OCI-LY7 (cell line): ENCODE measurements around the gene HMOX2. TPM values are rescaled to one million over a fixed set of nuclear protein-coding genes. Genes with fewer than 3 reads are reported as not detected.

Source experiments
- BruUV-seq: library from RNA; stranded (reverse); fragments of 400-500 nt; replicated peaks from 2 replicates; lab custom pipeline; 2021; lab: Mats Ljungman, UMichigan
- CTCF ChIA-PET: fragments of 300-600 bp; sonication (Branson Sonifier 250); formaldehyde crosslinking; loops from one replicate; lab custom pipeline; 2022; ENCODE audit warnings: antibody characterized with exemption; ENCODE audit not compliant: unreplicated experiment; lab: Charles Lee
- POLR2A ChIA-PET: fragments of 300-600 bp; sonication (Branson Sonifier 250); formaldehyde crosslinking; loops from one replicate; lab custom pipeline; 2022; ENCODE audit warnings: antibody characterized with exemption; lab: Charles Lee
- DNase-seq: peaks from one replicate; pipeline ENCODE4 v3.0.0-alpha.2; 2015; ENCODE audit warnings: low spot score
- H2AFZ ChIP-seq: fragments of 200-600 bp; sonication (generic), shearing (Covaris generic); 2 replicates; pipeline ENCODE4 v1.6.1; 2014; ENCODE audit warnings: mild to moderate bottlenecking, antibody characterized with exemption, low read length, moderate library complexity
- H3K27ac ChIP-seq: fragments of 200-600 bp; sonication (generic); 2 replicates; pipeline ENCODE4 v1.5.1; 2014; ENCODE audit warnings: mixed run types, low read depth, mild to moderate bottlenecking, moderate library complexity, low read length, inconsistent platforms; ENCODE audit not compliant: poor library complexity, severe bottlenecking
- H3K36me3 ChIP-seq: fragments of 200-600 bp; sonication (generic); 2 replicates; pipeline ENCODE4 v1.6.1; 2014; ENCODE audit warnings: mild to moderate bottlenecking, antibody characterized with exemption, low read length, moderate library complexity, mixed read lengths; ENCODE audit not compliant: insufficient read depth
- H3K4me1 ChIP-seq: fragments of 200-600 bp; sonication (generic); 2 replicates; pipeline ENCODE4 v1.5.1; 2014; ENCODE audit warnings: mild to moderate bottlenecking, low read length; ENCODE audit not compliant: insufficient read depth, poor library complexity, severe bottlenecking
- H3K4me2 ChIP-seq: fragments of 200-600 bp; sonication (generic); 2 replicates; pipeline ENCODE4 v1.6.1; 2014; ENCODE audit warnings: mild to moderate bottlenecking, low read length
- H3K4me3 ChIP-seq: fragments of 200-600 bp; sonication (generic); 2 replicates; pipeline ENCODE4 v1.5.1; 2014; ENCODE audit warnings: mild to moderate bottlenecking, low read depth, low read length; ENCODE audit not compliant: poor library complexity, severe bottlenecking
- H3K79me2 ChIP-seq: fragments of 200-600 bp; sonication (generic); 2 replicates; pipeline ENCODE4 v1.6.1; 2016; ENCODE audit warnings: low read depth, mild to moderate bottlenecking, low read length, moderate library complexity, mixed read lengths; ENCODE audit not compliant: insufficient read depth
- H3K9me2 ChIP-seq: fragments of 200-600 bp; sonication (generic); 2 replicates; pipeline ENCODE4 v1.6.1; 2016; ENCODE audit warnings: mild to moderate bottlenecking, low read length, mixed read lengths; ENCODE audit not compliant: insufficient read depth
- H3K9me3 ChIP-seq: fragments of 200-600 bp; sonication (generic); 2 replicates; pipeline ENCODE4 v1.6.1; 2014; ENCODE audit warnings: mild to moderate bottlenecking, mixed run types, low read length, mixed read lengths
- H4K20me1 ChIP-seq: fragments of 200-600 bp; sonication (generic); 2 replicates; pipeline ENCODE4 v1.6.1; 2014; ENCODE audit warnings: mild to moderate bottlenecking, antibody characterized with exemption, low read length, moderate library complexity, mixed read lengths; ENCODE audit not compliant: insufficient read depth
- EZH2phosphoT487 ChIP-seq: fragments of 200-600 bp; sonication (generic); IDR thresholded peaks from 2 replicates; pipeline ENCODE4 v1.6.1; 2018; ENCODE audit warnings: low read depth, borderline replicate concordance, mild to moderate bottlenecking, mixed run types, antibody characterized with exemption, low read length, moderate library complexity, mixed read lengths
- intact Hi-C: fragments of 100-400 bp; cut with micrococcal nuclease; formaldehyde crosslinking; loops from one replicate; pipeline ENCODE4 v1.10.0; 2022; ENCODE audit not compliant: unreplicated experiment
- total RNA-seq, 2 experiments: library from RNA; depleted of rRNA in 1 of 2; stranded (reverse); fragments of >200 nt in 1 of 2; shearing (Covaris generic) in 1 of 2; gene quantifications; 2 replicates each; pipeline ENCODE4 v1.2.3, GENCODE V29; 2014 to 2022
- TF ChIP-seq, protein P1 (sequence below): fragments of 200-600 bp; sonication (generic); conservative IDR thresholded peaks from 2 replicates; pipeline ENCODE4 v1.5.1; 2014; ENCODE audit warnings: mild to moderate bottlenecking, antibody characterized with exemption, low read length, moderate library complexity, mixed read lengths

HMOX2 gene
- total RNA-seq, 2 experiments from 2014 or later, result 37.0 to 46.0 TPM

DNA sequence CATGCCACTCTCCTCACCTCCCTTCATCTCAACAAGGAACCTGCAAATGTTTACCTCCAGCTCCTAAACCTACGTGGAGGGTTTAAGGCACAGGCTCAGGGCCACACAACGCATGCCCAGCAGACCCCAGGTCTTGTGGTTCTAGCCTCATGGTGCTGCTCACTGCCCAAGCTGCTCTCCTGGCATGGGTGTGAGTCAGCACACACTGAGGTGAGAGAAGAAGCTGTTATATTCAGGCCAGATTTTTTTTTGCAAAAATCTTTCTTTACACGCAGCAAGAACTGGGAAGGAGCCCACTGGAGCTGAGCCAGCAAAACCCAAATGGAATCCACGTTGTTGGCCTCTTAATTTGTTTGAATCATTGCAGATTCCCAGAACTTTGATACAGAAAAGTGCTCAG, 74.4 kb downstream of the HMOX2 start:
- TF ChIP-seq, protein P1, sequence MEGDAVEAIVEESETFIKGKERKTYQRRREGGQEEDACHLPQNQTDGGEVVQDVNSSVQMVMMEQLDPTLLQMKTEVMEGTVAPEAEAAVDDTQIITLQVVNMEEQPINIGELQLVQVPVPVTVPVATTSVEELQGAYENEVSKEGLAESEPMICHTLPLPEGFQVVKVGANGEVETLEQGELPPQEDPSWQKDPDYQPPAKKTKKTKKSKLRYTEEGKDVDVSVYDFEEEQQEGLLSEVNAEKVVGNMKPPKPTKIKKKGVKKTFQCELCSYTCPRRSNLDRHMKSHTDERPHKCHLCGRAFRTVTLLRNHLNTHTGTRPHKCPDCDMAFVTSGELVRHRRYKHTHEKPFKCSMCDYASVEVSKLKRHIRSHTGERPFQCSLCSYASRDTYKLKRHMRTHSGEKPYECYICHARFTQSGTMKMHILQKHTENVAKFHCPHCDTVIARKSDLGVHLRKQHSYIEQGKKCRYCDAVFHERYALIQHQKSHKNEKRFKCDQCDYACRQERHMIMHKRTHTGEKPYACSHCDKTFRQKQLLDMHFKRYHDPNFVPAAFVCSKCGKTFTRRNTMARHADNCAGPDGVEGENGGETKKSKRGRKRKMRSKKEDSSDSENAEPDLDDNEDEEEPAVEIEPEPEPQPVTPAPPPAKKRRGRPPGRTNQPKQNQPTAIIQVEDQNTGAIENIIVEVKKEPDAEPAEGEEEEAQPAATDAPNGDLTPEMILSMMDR, result no peak
- TF ChIP-seq EZH2phosphoT487, result no peak
- Histone ChIP-seq H3K36me3 (no peaks in the 10 kb centered on the region), H3K4me1 (peaks cover 13% of the 10 kb centered on the region), H3K9me2 (no peaks in the 10 kb centered on the region), H2AFZ (no peak overlapping the region), H4K20me1 (no peaks in the 10 kb centered on the region), H3K4me2 (no peak overlapping the region), H3K79me2 (no peaks in the 10 kb centered on the region), H3K9me3 (no peaks in the 10 kb centered on the region), H3K27ac (no peak overlapping the region), H3K4me3 (no peak overlapping the region)
- intact Hi-C loops, result no loop called here
- POLR2A ChIA-PET, result interaction anchor here (0.6 to 1.1 kb wide), 3 partner anchors 10 to 100 kb away, joined by 3 read pairs; partner anchors contain the start of gene CDIP1
- DNase-seq, result no peak
- CTCF ChIA-PET, result interaction anchor here (0.6 kb wide), 1 partner anchor 148 kb away, joined by 3 read pairs; no protein-coding TSS in a partner anchor
- no TSS peak for BruUV-seq

DNA sequence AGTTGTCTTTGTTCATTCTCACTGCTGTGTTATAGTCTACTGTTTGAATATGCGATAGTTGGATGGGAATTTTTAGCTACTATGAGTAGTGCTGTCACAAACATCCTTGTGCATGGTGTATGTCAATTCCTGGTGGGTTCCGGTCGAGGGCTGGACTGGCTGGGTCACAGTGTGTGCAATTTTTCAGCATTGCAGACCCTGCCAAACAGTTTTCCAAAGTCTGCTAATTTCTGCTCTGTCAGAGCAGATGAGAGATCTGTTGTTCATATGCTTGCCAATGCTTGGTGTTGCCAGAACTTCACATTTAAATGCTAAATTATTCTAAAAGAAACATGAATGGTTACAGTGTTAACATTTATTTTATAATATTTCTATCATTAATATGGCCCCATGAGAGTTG, 76.3 kb downstream of the HMOX2 start:
- no TSS peak for BruUV-seq
- no peaks in the 10 kb centered on the region for H3K9me3 ChIP-seq
- no peak overlapping the region for H3K27ac ChIP-seq
- H3K4me2 ChIP-seq, result no peak overlapping the region
- no peaks in the 10 kb centered on the region for H3K36me3 ChIP-seq
- H2AFZ ChIP-seq, result no peak overlapping the region
- ChIA-PET POLR2A (interaction anchor here (0.7 kb wide), 1 partner anchor 42 kb away, joined by 7 read pairs; no protein-coding TSS in a partner anchor), CTCF (interaction anchor here (0.6 kb wide), 1 partner anchor 46 kb away, joined by 3 read pairs; no protein-coding TSS in a partner anchor)
- no peaks in the 10 kb centered on the region for H3K79me2 ChIP-seq
- H3K4me3 ChIP-seq, result no peak overlapping the region
- no peaks in the 10 kb centered on the region for H4K20me1 ChIP-seq
- no peak for TF ChIP-seq EZH2phosphoT487
- TF ChIP-seq, protein P1, result no peak
- intact Hi-C loops, result no loop called here
- H3K9me2 ChIP-seq, result no peaks in the 10 kb centered on the region
- H3K4me1 ChIP-seq, result peaks cover 12% of the 10 kb centered on the region
- DNase-seq, result no peak

DNA sequence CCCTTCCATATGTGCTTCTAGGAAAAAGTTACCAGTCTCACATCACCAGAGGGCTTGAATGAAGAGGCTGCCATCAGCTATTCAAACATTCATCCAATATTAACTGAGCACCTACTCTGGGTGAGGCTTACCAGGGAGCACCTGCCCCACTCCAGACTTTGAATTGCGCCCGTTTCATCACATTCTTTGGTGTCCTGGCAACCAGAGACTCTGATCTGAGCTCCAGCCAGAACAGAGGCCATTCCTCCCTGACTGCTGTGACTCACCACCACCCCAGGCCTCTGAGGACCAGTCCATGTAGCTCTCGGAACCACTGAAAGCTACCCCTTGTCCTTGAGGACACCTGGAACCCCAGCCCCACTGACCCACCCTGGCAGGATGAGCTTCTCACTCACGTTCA, 79.9 kb downstream of the HMOX2 start, which contains the start of gene C16orf96:
Gene C16orf96 (plus strand): TSS at position 229 of the 400 bp plus-strand sequence. CDS start 150 bp downstream, at position 379.
- Histone ChIP-seq H3K4me1 (no peaks in the 10 kb centered on the region), H3K79me2 (no peaks in the 10 kb centered on the region), H2AFZ (no peak within 1 kb of the TSS), H3K4me2 (no peak within 1 kb of the TSS), H3K27ac (no peak within 1 kb of the TSS), H4K20me1 (no peaks in the 10 kb centered on the region), H3K9me3 (no peaks in the 10 kb centered on the region), H3K36me3 (no peaks in the 10 kb centered on the region), H3K4me3 (no peak within 1 kb of the TSS), H3K9me2 (no peaks in the 10 kb centered on the region)
- no peak for DNase-seq
- POLR2A ChIA-PET, result interaction anchor here (0.7 to 0.9 kb wide), 2 partner anchors 78 to 420 kb away, joined by 3 to 4 read pairs; no protein-coding TSS in a partner anchor
- CTCF ChIA-PET, result no interaction called here
- intact Hi-C loops, result no loop called here
- BruUV-seq, result no TSS peak
- TF ChIP-seq, protein P1, result no peak
- no peak for TF ChIP-seq EZH2phosphoT487
